ENCODE results near the gene NODAL. TPM values are rescaled to one million over a fixed set of nuclear protein-coding genes. Genes with fewer than 3 reads are reported as not detected.

NODAL gene
- total RNA-seq, 1 donor from 2014 or later: not detected

DNA sequence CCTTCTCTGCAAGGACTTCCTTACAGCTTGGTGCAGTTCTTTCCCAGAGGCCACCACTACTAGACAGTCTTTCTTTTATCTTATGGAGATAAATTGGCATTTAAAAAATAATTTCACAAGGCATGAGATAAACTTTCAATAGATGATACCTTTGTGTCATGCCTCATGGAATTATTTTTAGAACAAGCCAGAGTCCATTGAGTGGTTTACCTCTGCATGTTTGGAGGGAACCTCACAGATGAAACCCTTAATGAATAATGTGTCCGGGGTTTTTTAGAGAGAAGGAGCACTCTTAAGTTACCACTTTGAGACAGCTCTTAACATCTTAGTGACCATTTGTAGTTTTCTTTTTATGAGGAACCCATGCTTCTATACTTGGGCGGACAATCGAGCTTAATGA, 17.2 kb downstream of the NODAL start:
- peaks cover 89% of the 10 kb centered on the region for H3K36me3 Mint-ChIP-seq (ENCODE audit: low read depth)
- no peak for ATAC-seq (ENCODE audit: low read depth)
- ChIA-PET POLR2A (no interaction called here), CTCF (no interaction called here)
- TF ChIP-seq, protein P1, sequence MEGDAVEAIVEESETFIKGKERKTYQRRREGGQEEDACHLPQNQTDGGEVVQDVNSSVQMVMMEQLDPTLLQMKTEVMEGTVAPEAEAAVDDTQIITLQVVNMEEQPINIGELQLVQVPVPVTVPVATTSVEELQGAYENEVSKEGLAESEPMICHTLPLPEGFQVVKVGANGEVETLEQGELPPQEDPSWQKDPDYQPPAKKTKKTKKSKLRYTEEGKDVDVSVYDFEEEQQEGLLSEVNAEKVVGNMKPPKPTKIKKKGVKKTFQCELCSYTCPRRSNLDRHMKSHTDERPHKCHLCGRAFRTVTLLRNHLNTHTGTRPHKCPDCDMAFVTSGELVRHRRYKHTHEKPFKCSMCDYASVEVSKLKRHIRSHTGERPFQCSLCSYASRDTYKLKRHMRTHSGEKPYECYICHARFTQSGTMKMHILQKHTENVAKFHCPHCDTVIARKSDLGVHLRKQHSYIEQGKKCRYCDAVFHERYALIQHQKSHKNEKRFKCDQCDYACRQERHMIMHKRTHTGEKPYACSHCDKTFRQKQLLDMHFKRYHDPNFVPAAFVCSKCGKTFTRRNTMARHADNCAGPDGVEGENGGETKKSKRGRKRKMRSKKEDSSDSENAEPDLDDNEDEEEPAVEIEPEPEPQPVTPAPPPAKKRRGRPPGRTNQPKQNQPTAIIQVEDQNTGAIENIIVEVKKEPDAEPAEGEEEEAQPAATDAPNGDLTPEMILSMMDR (IDR thresholded peaks at IDR 0.05): no peak
- no peak overlapping the region for H3K27ac Mint-ChIP-seq
- H3K9me3 Mint-ChIP-seq: no peaks in the 10 kb centered on the region
- no peaks in the 10 kb centered on the region for H3K4me1 Mint-ChIP-seq
- intact Hi-C loops (cut with micrococcal nuclease): no loop called here
- no peak for DNase-seq
- H3K4me3 Mint-ChIP-seq: no peak overlapping the region
- H3K27me3 Mint-ChIP-seq: no peaks in the 10 kb centered on the region

DNA sequence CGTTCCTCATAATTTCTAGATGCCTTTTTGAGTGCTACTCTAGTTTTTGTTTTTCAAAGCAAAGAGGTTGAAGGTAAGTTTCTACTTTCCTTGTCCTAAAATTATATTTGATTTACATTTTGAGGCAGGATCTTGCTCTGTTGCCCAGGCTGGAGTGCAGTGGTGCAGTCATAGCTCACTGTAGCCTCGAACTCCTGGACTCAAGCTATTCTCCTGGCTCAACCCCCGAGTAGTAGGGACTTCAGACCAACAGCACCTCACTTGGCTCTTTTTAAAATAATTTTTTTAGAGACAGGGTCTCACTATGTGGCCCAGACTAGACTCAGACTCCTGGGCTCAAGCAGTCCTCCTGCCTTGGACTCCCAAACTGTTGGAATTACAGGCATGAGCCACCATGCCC, 22.8 kb downstream of the NODAL start:
- intact Hi-C loops (cut with micrococcal nuclease): no loop called here
- CTCF ChIA-PET: no interaction called here
- peaks cover 44% of the 10 kb centered on the region for H3K36me3 Mint-ChIP-seq (ENCODE audit: low read depth)

DNA sequence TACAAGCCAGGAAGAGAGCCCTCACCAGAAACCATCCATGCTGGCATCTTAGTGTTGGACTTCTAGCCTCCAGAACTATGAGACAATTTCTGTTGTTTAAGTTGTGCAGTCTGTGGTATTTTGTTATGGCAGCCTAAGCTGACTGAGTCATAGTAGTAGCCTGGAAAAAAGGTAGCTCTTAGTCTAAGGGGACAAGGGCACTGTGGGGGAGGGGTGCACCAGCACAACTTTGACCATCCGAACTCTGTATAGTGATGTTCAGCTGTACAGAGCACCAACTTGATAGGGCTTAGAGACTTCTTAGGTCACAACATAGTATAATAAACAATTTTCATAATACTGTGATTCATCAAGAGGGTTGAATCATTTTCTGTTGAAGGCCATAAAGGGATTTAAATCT, 23.3 kb downstream of the NODAL start:
- ChIA-PET CTCF (no interaction called here), POLR2A (interaction anchor here (0.6 to 1.1 kb wide), 2 partner anchors 14 to 72 kb away, joined by 3 read pairs; partner anchors contain the start of gene EIF4EBP2)
- intact Hi-C loops (cut with micrococcal nuclease): no loop called here
- ATAC-seq (ENCODE audit: low read depth) (no peak), DNase-seq (no peak)
- H3K36me3 Mint-ChIP-seq (ENCODE audit: low read depth): peaks cover 39% of the 10 kb centered on the region
- TF ChIP-seq, protein P1 (IDR thresholded peaks at IDR 0.05): no peak
- H3K27me3 Mint-ChIP-seq: no peaks in the 10 kb centered on the region
- H3K27ac Mint-ChIP-seq: no peak overlapping the region
- H3K4me1 Mint-ChIP-seq: peaks cover 16% of the 10 kb centered on the region
- H3K4me3 Mint-ChIP-seq: no peak overlapping the region
- H3K9me3 Mint-ChIP-seq: no peaks in the 10 kb centered on the region

More for the DNA sequence above, 22.8 kb downstream of the NODAL start:
- Mint-ChIP-seq H3K9me3 (no peaks in the 10 kb centered on the region), H3K4me1 (peaks cover 15% of the 10 kb centered on the region), H3K27me3 (no peaks in the 10 kb centered on the region), H3K4me3 (no peak overlapping the region), H3K27ac (no peak overlapping the region)
- POLR2A ChIA-PET: interaction anchor here (0.6 kb wide), 1 partner anchor 71 kb away, joined by 3 read pairs; no protein-coding TSS in a partner anchor
- DNase-seq (no peak), ATAC-seq (ENCODE audit: low read depth) (no peak)
- TF ChIP-seq, protein P1 (IDR thresholded peaks at IDR 0.05): no peak

GRCh38 chr10:70417568-70417967, 23.9 kb downstream of the NODAL start:
- H3K4me3 Mint-ChIP-seq: no peak overlapping the region
- no peaks in the 10 kb centered on the region for H3K9me3 Mint-ChIP-seq
- peaks cover 18% of the 10 kb centered on the region for H3K4me1 Mint-ChIP-seq
- TF ChIP-seq, protein P1 (IDR thresholded peaks at IDR 0.05): no peak
- no peak overlapping the region for H3K27ac Mint-ChIP-seq
- POLR2A ChIA-PET: interaction anchor here (1.1 kb wide), 1 partner anchor 13 kb away, joined by 3 read pairs; the partner anchor contains the start of gene EIF4EBP2
- no peak for DNase-seq
- ATAC-seq (ENCODE audit: low read depth): no peak
- H3K27me3 Mint-ChIP-seq: no peaks in the 10 kb centered on the region
- H3K36me3 Mint-ChIP-seq (ENCODE audit: low read depth): peaks cover 32% of the 10 kb centered on the region
- intact Hi-C loops (cut with micrococcal nuclease): no loop called here
- CTCF ChIA-PET: no interaction called here

DNA sequence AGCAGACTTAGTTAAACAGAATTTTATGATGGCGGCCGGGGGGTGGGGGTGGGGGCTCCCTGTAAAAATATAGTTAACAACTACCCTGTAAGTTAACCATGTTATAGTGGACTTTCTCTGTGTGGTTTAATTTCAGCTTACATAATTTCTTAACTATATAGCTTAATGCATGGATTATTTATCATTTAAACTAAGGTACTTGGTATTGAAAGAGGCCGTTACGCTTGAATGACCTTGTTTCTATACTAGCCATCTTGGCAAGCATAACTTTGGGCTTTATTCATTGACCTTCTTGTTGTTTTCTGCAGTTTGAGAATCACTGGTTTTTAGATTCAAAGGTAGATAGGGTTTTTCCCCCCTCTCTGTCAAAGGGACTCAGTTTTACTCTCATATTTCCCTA, 29.1 kb downstream of the NODAL start:
- H3K36me3 Mint-ChIP-seq (ENCODE audit: low read depth): peaks cover 15% of the 10 kb centered on the region
- POLR2A ChIA-PET: interaction anchor here (0.7 kb wide), 1 partner anchor 197 kb away, joined by 3 read pairs; no protein-coding TSS in a partner anchor
- CTCF ChIA-PET: no interaction called here
- TF ChIP-seq, protein P1 (IDR thresholded peaks at IDR 0.05): no peak
- peaks cover 39% of the 10 kb centered on the region for H3K4me1 Mint-ChIP-seq
- ATAC-seq (ENCODE audit: low read depth): no peak
- no peaks in the 10 kb centered on the region for H3K9me3 Mint-ChIP-seq
- no peak overlapping the region for H3K4me3 Mint-ChIP-seq
- intact Hi-C loops (cut with micrococcal nuclease): no loop called here
- H3K27ac Mint-ChIP-seq: no peak overlapping the region
- no peaks in the 10 kb centered on the region for H3K27me3 Mint-ChIP-seq
- DNase-seq: no peak

All from activated B cell treated with CpG ODN at 0.5 μM for 24 hours (primary cell).